CD4-positive, CD25-positive, alpha-beta regulatory T cell (primary cell): ENCODE data around the gene ZNF35. TPM values are rescaled to one million over a fixed set of nuclear protein-coding genes. Genes with fewer than 3 reads are reported as not detected.

Experiments
- ATAC-seq, 2 donors: fragments of 150-1000 bp; cut with Tn5 transposase; one replicate each; pipeline ENCODE4 v1.10.0; 2021; ENCODE audit warnings: low read depth in 2 of 2, moderate number of reproducible peaks in 2 of 2, moderate library complexity in 1 of 2
- DNase-seq, 3 donors: peaks; one replicate each; pipeline versions ENCODE4 v3.0.0 to v3.0.0-alpha.2; 2012 to 2022; ENCODE audit warnings: mixed read lengths in 1 of 3
- H3K27ac ChIP-seq: one replicate; pipeline ENCODE4 v1.7.0; 2013; ENCODE audit warnings: mild to moderate bottlenecking, low read length; ENCODE audit not compliant: insufficient read depth, poor library complexity, severe bottlenecking
- H3K27me3 ChIP-seq: one replicate; pipeline ENCODE4 v1.7.0; 2013; ENCODE audit warnings: low read length; ENCODE audit not compliant: control insufficient read depth, insufficient read depth
- H3K36me3 ChIP-seq: one replicate; pipeline ENCODE4 v1.7.0; 2013; ENCODE audit warnings: mild to moderate bottlenecking, low read length, moderate library complexity; ENCODE audit not compliant: control insufficient read depth, insufficient read depth
- H3K4me1 ChIP-seq: 2 replicates; pipeline ENCODE4 v1.7.0; 2013; ENCODE audit warnings: mild to moderate bottlenecking, low read length; ENCODE audit not compliant: insufficient read depth, control insufficient read depth, poor library complexity, severe bottlenecking
- H3K4me3 ChIP-seq: one replicate; pipeline ENCODE4 v1.7.0; 2013; ENCODE audit warnings: low read depth, mild to moderate bottlenecking, low read length, moderate library complexity
- H3K9me3 ChIP-seq, 2 experiments: 1 replicate in 1 of 2; 2 replicates in 1 of 2; pipeline ENCODE4 v1.7.0; 2013; ENCODE audit warnings: low read length in 2 of 2, mild to moderate bottlenecking in 1 of 2, moderate library complexity in 1 of 2; ENCODE audit not compliant: control insufficient read depth in 2 of 2
- H3K27ac Mint-ChIP-seq, 3 donors: one replicate each; pipeline ENCODE4 v1.8.0; 2020 to 2022; ENCODE audit warnings: mild to moderate bottlenecking in 3 of 3, mixed read lengths in 3 of 3, moderate library complexity in 2 of 3
- H3K27me3 Mint-ChIP-seq: one replicate; pipeline ENCODE4 v1.8.0; 2022; ENCODE audit warnings: mild to moderate bottlenecking, mixed read lengths
- H3K36me3 Mint-ChIP-seq: one replicate; pipeline ENCODE4 v1.8.0; 2020; ENCODE audit warnings: mixed read lengths
- H3K4me1 Mint-ChIP-seq, 4 donors: one replicate each; pipeline ENCODE4 v1.8.0; 2020 to 2022; ENCODE audit warnings: mixed read lengths in 4 of 4, mild to moderate bottlenecking in 1 of 4
- H3K4me3 Mint-ChIP-seq, 4 donors: one replicate each; pipeline ENCODE4 v1.8.0; 2020 to 2022; ENCODE audit warnings: mild to moderate bottlenecking in 4 of 4, mixed read lengths in 4 of 4, moderate library complexity in 3 of 4
- H3K9me3 Mint-ChIP-seq, 7 donors: one replicate each; pipeline ENCODE4 v1.8.0; 2020 to 2022; ENCODE audit warnings: mixed read lengths in 7 of 7, mild to moderate bottlenecking in 3 of 7, moderate library complexity in 2 of 7
- polyA plus RNA-seq, 4 donors: library from polyadenylated mRNA; unstranded; fragments of 300-500 nt; fragmentation: Illumina TruSeq; gene quantifications; one replicate each; pipeline ENCODE4 v1.2.3, GENCODE V29; 2021
- total RNA-seq: library from RNA; stranded (reverse); gene quantifications from one replicate; pipeline ENCODE4 v1.2.3, GENCODE V29; 2022

The ZNF35 gene
- total and polyA plus RNA-seq, 5 donors from 2014 or later: 0.52 to 1.2 (median 0.92) TPM; not detected in 1

GRCh38 chr3:44643024-44643423 lies 5.5 kb upstream of the ZNF35 start:
- Mint-ChIP-seq H3K27ac (no peak overlapping the region), H3K4me3 (no peak overlapping the region), H3K27me3 (no peaks in the 10 kb centered on the region), H3K9me3 (peaks cover 4 to 77% (median 41%) of the 10 kb centered on the region in 7 donors), H3K36me3 (peaks cover 46% of the 10 kb centered on the region), H3K4me1 (peaks cover 6 to 13% (median 8%) of the 10 kb centered on the region in 4 donors)
- H3K27ac ChIP-seq: no peak overlapping the region
- H3K9me3 ChIP-seq: peaks cover 87 to 92% of the 10 kb centered on the region in 2 experiments
- H3K4me3 ChIP-seq: no peak overlapping the region
- no peaks in the 10 kb centered on the region for H3K27me3 ChIP-seq
- no peaks in the 10 kb centered on the region for H3K4me1 ChIP-seq
- DNase-seq: no peak
- H3K36me3 ChIP-seq: peaks cover 50% of the 10 kb centered on the region
- no peak for ATAC-seq

DNA sequence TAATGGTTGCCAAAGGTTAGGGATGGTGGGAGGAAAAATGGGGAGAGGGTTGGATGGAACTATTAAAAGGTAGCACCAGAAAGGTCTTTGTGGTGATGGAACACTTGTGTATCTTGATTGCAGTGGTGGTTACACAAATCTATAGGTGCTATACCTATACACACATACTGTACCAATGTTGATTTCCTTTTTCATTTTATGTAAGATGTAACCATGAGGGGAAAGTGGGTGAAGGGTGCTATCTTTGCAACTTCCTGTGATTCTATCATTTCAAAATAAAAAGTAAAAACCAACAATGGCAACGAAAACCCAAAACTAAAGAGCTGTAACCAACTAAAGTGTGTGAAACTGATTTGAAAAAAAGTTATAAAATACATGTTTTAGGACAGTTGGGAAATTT lies 761 bp upstream of the ZNF35 start:
- peaks cover 5% of the 10 kb centered on the region for H3K36me3 ChIP-seq
- H3K4me1 ChIP-seq: no peaks in the 10 kb centered on the region
- Mint-ChIP-seq H3K9me3 (peaks cover 2 to 45% (median 14%) of the 10 kb centered on the region in 7 donors), H3K4me3 (peak overlapping the region; percentile 36 to 86 (median 85)), H3K27ac (peak overlapping the region in 1 of 3 donors; percentile 52), H3K4me1 (peaks cover 7 to 17% (median 12%) of the 10 kb centered on the region in 4 donors), H3K27me3 (no peaks in the 10 kb centered on the region), H3K36me3 (peaks cover 25% of the 10 kb centered on the region)
- no peak for DNase-seq
- H3K4me3 ChIP-seq: peak overlapping the region; percentile 55
- no peak overlapping the region for H3K27ac ChIP-seq
- no peaks in the 10 kb centered on the region for H3K27me3 ChIP-seq
- no peak for ATAC-seq
- peaks cover 50 to 51% of the 10 kb centered on the region in 2 experiments for H3K9me3 ChIP-seq

DNA sequence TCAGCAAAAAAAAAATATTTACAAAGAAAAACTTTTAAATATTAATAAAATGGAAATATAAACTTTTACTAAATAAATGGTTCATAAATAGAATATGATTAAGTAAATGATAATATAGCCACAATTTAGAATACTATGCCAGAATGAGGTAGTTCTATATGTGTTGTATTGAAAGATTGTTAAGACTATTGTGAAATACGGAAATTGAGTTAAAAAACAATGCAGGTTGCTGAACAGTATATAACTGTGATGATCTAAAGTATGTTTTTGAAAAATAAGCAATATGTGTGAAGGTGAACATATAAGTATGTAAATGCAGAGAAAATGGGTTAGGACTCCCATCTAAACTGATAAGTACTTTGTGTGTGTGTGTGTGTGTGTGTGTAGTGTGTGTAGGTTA lies 1.2 kb downstream of the ZNF35 start:
- Mint-ChIP-seq H3K4me1 (peaks cover 7 to 17% (median 12%) of the 10 kb centered on the region in 4 donors), H3K4me3 (no peak overlapping the region), H3K9me3 (peaks cover 4 to 38% (median 19%) of the 10 kb centered on the region in 7 donors), H3K27ac (no peak overlapping the region), H3K27me3 (no peaks in the 10 kb centered on the region), H3K36me3 (peaks cover 41% of the 10 kb centered on the region)
- no peak for ATAC-seq
- no peak overlapping the region for H3K27ac ChIP-seq
- H3K36me3 ChIP-seq: no peaks in the 10 kb centered on the region
- peaks cover 37 to 38% of the 10 kb centered on the region in 2 experiments for H3K9me3 ChIP-seq
- H3K4me3 ChIP-seq: no peak overlapping the region
- H3K27me3 ChIP-seq: no peaks in the 10 kb centered on the region
- H3K4me1 ChIP-seq: no peaks in the 10 kb centered on the region
- DNase-seq: no peak

DNA sequence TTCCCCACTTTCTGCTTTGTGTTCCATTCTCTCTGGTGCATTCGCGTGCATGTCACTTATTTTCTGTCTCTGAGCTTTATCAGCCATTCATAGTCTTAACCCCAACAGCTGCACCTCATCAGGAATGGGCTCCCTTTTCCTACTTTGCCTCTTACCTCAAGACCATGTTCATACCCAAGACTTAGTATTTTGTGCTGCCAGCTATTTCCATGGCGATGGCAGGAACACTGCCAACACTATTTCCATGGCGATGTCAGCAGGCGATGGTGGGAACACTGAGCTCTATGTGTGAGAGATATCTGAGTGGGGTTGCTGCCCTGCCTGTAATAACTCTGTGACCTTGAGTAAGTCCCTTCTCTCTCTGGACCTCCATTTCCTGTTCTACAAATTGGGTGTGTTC lies 5.5 kb downstream of the ZNF35 start:
- H3K27ac Mint-ChIP-seq: no peak overlapping the region
- Histone ChIP-seq H3K9me3 (peaks cover 14 to 22% of the 10 kb centered on the region in 2 experiments), H3K36me3 (peaks cover 13% of the 10 kb centered on the region), H3K4me3 (no peak overlapping the region), H3K27ac (no peak overlapping the region), H3K4me1 (no peaks in the 10 kb centered on the region), H3K27me3 (no peaks in the 10 kb centered on the region)
- no peak for DNase-seq
- peaks cover 0 to 4% (median 0%) of the 10 kb centered on the region in 4 donors for H3K4me1 Mint-ChIP-seq
- no peak for ATAC-seq
- peaks cover 5% of the 10 kb centered on the region for H3K27me3 Mint-ChIP-seq
- H3K36me3 Mint-ChIP-seq: peaks cover 64% of the 10 kb centered on the region
- peaks cover 0 to 35% (median 25%) of the 10 kb centered on the region in 7 donors for H3K9me3 Mint-ChIP-seq
- no peak overlapping the region for H3K4me3 Mint-ChIP-seq

GRCh38 chr3:44659015-44659414 lies 10.5 kb downstream of the ZNF35 start:
- H3K4me1 Mint-ChIP-seq: no peaks in the 10 kb centered on the region
- H3K27ac Mint-ChIP-seq: no peak overlapping the region
- DNase-seq (no peak), ATAC-seq (no peak)
- peaks cover 46% of the 10 kb centered on the region for H3K36me3 Mint-ChIP-seq
- peaks cover 4 to 62% (median 20%) of the 10 kb centered on the region in 7 donors for H3K9me3 Mint-ChIP-seq
- Histone ChIP-seq H3K27me3 (no peaks in the 10 kb centered on the region), H3K4me3 (no peak overlapping the region), H3K9me3 (peaks cover 32 to 36% of the 10 kb centered on the region in 2 experiments), H3K36me3 (peaks cover 17% of the 10 kb centered on the region), H3K4me1 (no peaks in the 10 kb centered on the region), H3K27ac (no peak overlapping the region)
- H3K27me3 Mint-ChIP-seq: peaks cover 5% of the 10 kb centered on the region
- no peak overlapping the region for H3K4me3 Mint-ChIP-seq

- no peak overlapping the region for H3K4me3 ChIP-seq
- DNase-seq: no peak
- peaks cover 4 to 63% (median 19%) of the 10 kb centered on the region in 7 donors for H3K9me3 Mint-ChIP-seq
- H3K27ac ChIP-seq: no peak overlapping the region
- peaks cover 32 to 36% of the 10 kb centered on the region in 2 experiments for H3K9me3 ChIP-seq
- H3K27me3 Mint-ChIP-seq: peaks cover 5% of the 10 kb centered on the region
- H3K4me3 Mint-ChIP-seq: no peak overlapping the region
- peaks cover 17% of the 10 kb centered on the region for H3K36me3 ChIP-seq
- no peaks in the 10 kb centered on the region for H3K4me1 ChIP-seq
- H3K36me3 Mint-ChIP-seq: peaks cover 42% of the 10 kb centered on the region
- no peak for ATAC-seq
- no peaks in the 10 kb centered on the region for H3K27me3 ChIP-seq
- H3K27ac Mint-ChIP-seq: no peak overlapping the region
- H3K4me1 Mint-ChIP-seq: no peaks in the 10 kb centered on the region
Observed at GRCh38 chr3:44659434-44659833, 10.9 kb downstream of the ZNF35 start.

DNA sequence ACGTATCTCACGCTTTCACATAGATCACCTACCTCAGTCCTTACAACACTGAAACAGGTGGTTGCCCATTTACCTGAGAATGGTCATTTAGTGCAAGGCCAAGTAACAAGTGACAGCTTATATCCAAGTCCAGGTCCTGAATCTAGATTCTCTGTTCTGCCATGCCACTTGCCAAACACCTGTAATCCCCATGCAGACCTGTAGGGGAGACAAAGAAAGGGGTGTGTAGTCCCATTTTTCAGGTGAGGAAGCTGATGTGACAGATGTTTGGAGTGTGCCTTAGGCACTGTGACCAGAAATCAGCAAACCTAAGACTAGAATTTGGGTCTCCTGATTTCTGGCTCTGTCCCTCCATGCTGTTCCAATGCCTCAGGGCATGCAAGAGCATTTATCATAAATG lies 12.7 kb downstream of the ZNF35 start:
- no peak for DNase-seq
- no peaks in the 10 kb centered on the region for H3K4me1 Mint-ChIP-seq
- H3K9me3 Mint-ChIP-seq: peaks cover 3 to 62% (median 22%) of the 10 kb centered on the region in 7 donors
- peaks cover 9% of the 10 kb centered on the region for H3K27me3 Mint-ChIP-seq
- ATAC-seq: no peak
- Histone ChIP-seq H3K36me3 (peaks cover 17% of the 10 kb centered on the region), H3K4me3 (no peak overlapping the region), H3K27me3 (no peaks in the 10 kb centered on the region), H3K9me3 (peaks cover 36 to 39% of the 10 kb centered on the region in 2 experiments), H3K27ac (no peak overlapping the region), H3K4me1 (no peaks in the 10 kb centered on the region)
- no peak overlapping the region for H3K4me3 Mint-ChIP-seq
- H3K36me3 Mint-ChIP-seq: peaks cover 38% of the 10 kb centered on the region
- H3K27ac Mint-ChIP-seq: no peak overlapping the region

- no peaks in the 10 kb centered on the region for H3K36me3 ChIP-seq
- no peak for DNase-seq
- no peaks in the 10 kb centered on the region for H3K4me1 ChIP-seq
- peaks cover 8% of the 10 kb centered on the region for H3K36me3 Mint-ChIP-seq
- H3K9me3 Mint-ChIP-seq: peaks cover 2 to 30% (median 16%) of the 10 kb centered on the region in 7 donors
- no peaks in the 10 kb centered on the region for H3K4me1 Mint-ChIP-seq
- H3K27me3 Mint-ChIP-seq: peaks cover 5% of the 10 kb centered on the region
- no peak overlapping the region for H3K4me3 Mint-ChIP-seq
- H3K4me3 ChIP-seq: no peak overlapping the region
- no peaks in the 10 kb centered on the region for H3K27me3 ChIP-seq
- H3K27ac Mint-ChIP-seq: no peak overlapping the region
- no peak overlapping the region for H3K27ac ChIP-seq
- ATAC-seq: no peak
- H3K9me3 ChIP-seq: peaks cover 11 to 14% of the 10 kb centered on the region in 2 experiments
Observed at GRCh38 chr3:44665173-44665572, 16.6 kb downstream of the ZNF35 start.
